ENCODE data around the gene GPR176.

The GPR176 gene

DNA sequence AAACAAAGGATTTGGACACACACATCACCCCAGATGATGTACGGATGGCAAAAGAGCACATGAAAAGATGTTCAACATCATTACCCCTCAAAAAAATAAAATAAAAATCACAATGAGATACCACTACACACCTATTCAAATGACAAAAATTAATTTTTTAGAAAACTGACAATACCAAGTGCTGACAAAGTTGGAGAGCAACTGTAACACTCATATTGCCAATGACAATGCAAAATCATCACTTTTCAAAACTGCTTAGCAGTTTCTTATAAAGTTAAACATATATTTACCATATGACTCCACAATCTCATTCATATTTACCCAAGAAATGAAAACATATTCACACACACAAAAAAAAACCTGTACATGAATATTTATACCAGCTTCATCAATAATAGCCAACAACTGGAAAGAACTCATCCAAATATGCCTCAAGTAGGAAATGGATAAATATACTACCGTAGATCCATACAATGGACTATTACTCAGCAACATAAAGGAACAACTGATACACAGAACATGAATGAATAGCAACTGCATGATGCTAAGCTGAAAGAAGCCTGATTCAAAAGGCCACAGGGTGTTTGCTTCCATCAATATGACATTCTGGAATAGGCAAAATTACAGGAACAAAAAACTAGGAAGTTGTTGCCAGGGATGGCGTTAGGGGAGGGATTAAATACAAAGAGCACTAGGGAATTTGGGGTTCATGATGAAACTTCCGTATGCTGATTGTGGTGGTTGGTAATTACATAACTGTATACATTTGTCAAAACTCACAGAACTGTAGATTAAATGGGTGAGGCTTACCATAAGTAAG lies 138.7 kb downstream of the GPR176 start:
- no peak for DNase-seq

DNA sequence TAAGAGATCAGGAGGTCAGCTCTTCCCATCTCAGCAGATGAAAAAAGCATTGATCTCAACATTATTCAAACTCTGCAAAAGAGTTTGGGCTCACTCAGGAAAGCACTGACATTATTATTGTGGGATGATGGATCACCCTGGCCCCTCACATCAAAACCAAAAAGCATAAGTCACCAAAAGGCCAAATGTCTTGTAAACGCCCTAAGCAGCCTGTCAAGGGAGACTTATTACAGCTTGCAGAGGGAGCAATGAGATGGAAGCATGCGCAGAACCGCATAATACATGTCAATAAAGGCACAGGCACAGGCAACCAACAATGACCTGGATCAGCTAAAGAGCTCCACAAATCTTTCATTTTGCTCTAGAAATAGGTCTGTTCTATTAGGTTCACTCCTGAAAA lies 142.0 kb downstream of the GPR176 start:
- DNase-seq: no peak

DNA sequence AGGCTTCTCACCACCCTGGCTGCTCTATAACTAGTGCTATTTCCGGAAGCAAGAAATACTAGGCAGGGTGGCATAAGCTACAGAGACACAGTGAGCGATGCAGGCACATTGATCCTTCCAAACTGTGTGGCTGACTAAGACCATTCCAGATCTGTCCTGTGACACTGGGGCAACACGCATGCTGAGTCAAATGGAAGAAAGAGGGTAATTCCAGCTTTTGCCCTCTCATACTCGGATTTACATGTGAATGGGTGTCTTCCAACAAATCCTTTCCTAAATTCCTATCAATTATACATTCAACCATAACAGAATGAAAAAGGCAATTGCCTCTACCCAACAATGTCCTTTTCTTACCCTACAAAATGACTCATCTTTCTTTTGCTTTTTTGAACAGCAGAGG lies 142.6 kb downstream of the GPR176 start:
- DNase-seq: no peak

DNA sequence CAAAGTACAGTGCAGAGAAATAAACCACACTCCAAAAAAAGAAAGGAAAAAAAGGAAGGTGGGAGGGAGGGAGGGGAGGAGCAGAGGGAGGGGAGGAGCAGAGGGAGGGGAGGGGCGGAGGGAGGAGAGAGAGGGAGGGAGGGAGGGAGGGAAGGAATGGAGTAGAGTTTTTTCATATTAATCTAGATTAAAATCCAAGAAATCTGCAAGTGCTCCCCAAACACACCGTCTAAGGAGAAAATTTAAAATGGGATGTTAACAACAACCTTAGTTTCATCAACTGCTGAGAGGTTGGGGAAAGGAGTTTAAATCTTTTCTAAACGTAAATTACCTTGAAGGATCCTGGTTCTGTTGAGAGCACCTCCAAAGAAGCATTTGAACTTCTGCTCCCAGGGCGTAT lies 144.0 kb downstream of the GPR176 start:
- no peak for DNase-seq

DNA sequence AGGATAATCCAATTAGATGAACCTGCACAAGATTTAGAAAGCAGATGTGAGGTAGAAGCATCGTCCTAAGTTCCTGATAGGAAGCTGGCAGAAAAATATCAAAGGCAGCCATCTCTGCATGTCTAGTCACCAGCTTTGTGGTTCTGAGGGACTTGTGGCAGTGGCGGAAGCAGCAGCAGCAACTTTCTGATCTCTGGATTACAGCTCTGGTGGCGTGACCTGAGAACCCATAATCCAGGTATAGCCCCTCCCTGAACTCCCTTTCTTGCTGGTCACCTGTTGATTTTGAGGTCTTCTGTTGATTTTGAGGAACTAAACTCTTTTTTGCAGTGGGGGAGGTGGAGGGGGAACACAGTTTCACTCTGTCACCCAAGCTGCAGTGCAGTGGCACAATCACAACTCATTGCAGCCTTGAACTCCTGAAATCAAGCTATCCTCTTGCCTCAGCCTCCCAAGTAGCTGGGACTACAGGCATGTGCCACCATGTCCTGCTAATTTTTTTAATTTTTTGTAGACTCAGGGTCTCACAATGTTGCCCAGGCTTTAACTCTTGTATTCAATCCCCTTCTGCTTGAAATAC lies 145.3 kb downstream of the GPR176 start:
- peak in 1 of 2 experiments; percentile 13 for DNase-seq

DNA sequence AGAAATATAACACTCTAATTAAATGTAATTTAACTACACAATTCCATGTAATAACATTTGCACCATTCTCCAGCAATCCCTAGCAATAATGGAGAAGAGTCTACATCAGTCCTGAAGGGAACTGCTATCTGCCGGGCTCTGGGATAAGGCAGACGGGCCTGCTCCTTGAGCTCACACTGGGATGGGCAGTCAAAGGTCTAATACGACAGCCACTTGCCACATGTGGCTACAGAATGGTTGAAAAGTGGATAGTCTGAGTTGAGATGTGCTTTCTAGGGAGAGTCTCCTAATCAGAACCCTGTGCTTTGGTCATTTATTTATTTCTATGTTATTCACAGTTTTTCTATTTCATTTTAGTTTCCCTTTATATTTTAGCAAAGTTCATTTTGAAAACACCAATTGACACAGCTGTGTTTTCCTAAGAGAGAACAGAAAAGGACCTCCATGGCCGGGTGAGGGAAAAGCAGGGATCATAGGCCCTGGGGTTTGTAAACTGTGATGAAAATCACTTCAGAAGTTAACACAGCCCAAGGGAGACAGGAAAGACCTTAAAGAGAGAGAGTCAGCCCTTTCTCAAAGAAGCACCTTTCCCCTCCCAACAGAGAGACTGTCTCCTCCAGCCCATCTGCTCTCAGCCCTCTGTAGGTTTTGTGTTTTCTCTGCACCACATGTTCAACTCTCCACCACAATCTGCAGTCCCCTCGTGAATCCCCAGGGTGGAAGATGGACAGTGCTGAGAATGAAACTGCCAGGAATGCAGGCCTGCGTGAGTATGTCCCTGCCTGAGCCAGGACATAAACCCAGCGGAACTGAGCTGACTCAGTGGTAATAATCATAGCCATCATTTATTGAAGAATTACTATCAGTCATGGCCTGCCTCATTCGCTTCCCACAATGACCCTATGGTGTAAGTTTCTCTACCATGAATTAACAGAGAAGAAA lies 149.0 kb downstream of the GPR176 start:
- no peak for DNase-seq

DNA sequence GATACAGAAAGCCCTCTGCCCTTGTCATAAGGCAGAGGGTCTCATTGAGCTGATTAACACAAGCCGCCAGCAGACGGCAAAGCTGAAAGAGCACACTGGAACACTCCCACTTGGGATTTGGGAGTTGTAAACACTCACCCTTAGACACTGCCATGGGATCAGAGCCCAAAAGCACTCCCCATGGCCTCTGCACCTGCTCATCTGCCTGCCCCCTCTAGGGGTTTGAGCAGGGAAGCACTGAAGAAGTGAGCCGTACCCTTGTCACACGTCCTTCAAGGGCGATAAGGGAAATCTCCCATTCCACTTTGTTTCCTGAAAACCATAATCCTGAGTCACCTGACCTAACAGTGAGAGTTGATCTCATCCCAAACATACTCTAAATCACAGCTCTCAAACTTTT lies 152.1 kb downstream of the GPR176 start:
- no peak for DNase-seq

DNA sequence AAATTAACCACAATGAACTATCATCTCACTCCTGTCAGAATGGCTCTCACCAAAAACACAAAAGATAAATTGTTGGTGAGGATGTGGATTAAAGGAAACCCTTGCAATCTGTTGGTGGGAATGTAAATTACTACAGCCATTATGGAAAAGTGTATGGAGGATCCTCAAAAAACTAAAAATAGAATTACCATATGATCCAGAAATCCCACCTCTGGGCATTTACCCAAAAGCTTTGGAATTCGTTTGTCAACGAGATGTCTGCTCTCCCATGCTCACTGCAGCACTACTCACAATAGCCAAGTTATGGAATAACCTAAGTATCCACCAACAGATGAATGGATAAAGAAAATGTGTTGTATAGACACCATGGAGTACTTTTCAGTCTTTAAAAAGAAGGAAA lies 159.1 kb downstream of the GPR176 start:
- DNase-seq: no peak

DNA sequence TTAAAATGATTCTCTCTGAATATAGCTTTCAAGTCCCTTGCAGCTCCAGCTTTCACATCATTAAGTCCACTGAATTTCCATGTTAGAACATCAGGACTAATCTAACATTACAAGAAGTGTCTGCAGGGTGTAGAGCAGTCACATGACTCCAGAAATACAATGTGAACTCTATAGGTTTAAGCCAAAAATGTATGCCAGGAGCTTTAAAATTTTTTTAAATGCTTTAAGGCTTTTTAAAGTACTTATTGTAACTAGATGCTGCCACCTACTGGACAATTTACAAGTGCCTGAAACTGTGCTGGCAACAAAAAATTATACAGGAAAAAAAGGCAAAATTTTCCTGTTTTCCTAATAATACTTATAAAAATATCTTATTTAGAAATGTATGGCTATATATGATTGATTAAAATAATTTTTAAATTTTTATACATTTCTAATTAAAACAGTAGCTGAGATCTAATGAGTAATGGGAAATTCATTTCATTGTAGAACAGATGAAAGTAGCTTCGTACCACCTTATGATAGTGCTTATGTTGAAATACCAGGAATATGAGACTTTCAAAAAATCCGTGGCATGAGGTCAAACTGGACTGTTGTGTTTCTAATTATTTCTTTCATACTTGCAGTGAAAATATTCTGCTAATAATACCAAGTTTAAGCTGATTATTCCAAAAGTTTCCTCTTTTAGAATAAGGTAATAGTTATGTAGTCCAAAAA lies 163.1 kb downstream of the GPR176 start:
- no peak for DNase-seq

DNA sequence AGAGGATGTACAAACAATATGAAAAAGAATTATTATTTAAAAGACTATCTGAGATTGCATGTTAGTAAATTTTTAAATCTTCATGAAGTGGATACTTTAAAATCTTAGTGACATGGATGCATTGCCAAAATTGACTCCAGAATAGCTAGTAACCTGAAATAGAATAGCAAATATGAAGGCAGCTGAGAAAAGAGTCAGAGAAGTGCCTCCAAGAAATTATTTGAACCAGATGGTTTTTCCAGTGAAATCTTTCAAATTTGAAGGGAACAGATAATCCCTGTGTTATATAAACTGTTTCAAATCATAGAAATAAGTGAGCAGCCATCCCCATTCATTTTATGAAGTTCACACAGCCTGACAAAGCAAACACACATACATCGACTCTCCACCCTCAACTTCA lies 167.1 kb downstream of the GPR176 start:
- no peak for DNase-seq

DNA sequence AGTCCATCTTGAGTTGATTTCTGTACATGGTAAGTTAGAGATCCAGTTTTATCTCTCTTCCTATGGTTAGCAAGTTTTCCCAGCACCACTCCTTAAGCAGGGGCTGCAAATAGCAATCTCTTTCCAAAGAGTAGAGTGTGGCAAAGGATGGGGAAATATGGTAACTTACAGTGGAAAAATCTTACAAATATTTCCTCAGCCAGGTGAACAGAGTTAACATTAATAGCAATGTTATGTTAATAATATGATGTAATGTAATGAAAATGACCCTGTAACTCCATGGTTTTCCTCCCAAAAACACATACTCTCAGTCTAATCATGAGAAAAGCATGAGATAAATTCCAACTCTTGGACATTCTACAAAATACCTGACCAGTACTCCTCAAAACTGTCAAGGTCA lies 167.8 kb downstream of the GPR176 start:
- DNase-seq: no peak

Data from stimulated activated CD4-positive, alpha-beta T cell treated with anti-CD3 and anti-CD28 coated beads, Interleukin-4, amount 100 ng/mL, for 4 hours (primary cell).